CD14-positive monocyte (primary cell): Measurements from ENCODE around the gene TBC1D22A. TPM values are rescaled to one million over a fixed set of nuclear protein-coding genes. Genes with fewer than 3 reads are reported as not detected.

Experiments
- DNase-seq, 3 donors: peaks; one replicate each; pipeline ENCODE4 v3.0.0-alpha.2; 2011 to 2022
- H2AFZ ChIP-seq: 2 replicates; pipeline ENCODE4 v1.6.0; 2012; ENCODE audit warnings: mild to moderate bottlenecking, low read depth, low read length, inconsistent platforms; ENCODE audit not compliant: insufficient read depth, poor library complexity, severe bottlenecking
- H3K27ac ChIP-seq, 2 donors: 1 replicate in 1 of 2; 2 replicates in 1 of 2; pipeline ENCODE4 v1.5.1; 2012 to 2013; ENCODE audit warnings: low read length in 2 of 2, control low read depth in 1 of 2, inconsistent platforms in 1 of 2, low read depth in 1 of 2, mild to moderate bottlenecking in 1 of 2
- H3K27me3 ChIP-seq, 2 donors: one replicate each; pipeline versions ENCODE4 v1.6.0 to v1.6.1; 2011 to 2013; ENCODE audit warnings: low read length in 2 of 2; ENCODE audit not compliant: control insufficient read depth in 2 of 2, insufficient read depth in 2 of 2
- H3K36me3 ChIP-seq, 2 donors: replicated peaks in 1 of 2; 1 replicate in 1 of 2; 2 replicates in 1 of 2; pipeline versions ENCODE4 v1.5.1 to v1.6.1; 2012 to 2013; ENCODE audit warnings: low read length in 2 of 2, control low read depth in 1 of 2, inconsistent platforms in 1 of 2, mild to moderate bottlenecking in 1 of 2; ENCODE audit not compliant: insufficient read depth in 2 of 2, control insufficient read depth in 1 of 2
- H3K4me1 ChIP-seq, 2 donors: 1 replicate in 1 of 2; 2 replicates in 1 of 2; pipeline versions ENCODE4 v1.5.1 to v1.6.1; 2012 to 2013; ENCODE audit warnings: low read length in 2 of 2, control low read depth in 1 of 2, inconsistent platforms in 1 of 2, mild to moderate bottlenecking in 1 of 2, moderate library complexity in 1 of 2; ENCODE audit not compliant: insufficient read depth in 2 of 2, control insufficient read depth in 1 of 2
- H3K4me2 ChIP-seq: replicated peaks from 2 replicates; pipeline ENCODE3; 2012; ENCODE audit warnings: low read length, moderate library complexity, mild to moderate bottlenecking; ENCODE audit not compliant: poor library complexity, severe bottlenecking; ENCODE audit errors: extremely low read depth
- H3K4me3 ChIP-seq, 3 experiments: fragments of 200-600 bp in 1 of 3; sonication (generic) in 1 of 3; replicated peaks in 1 of 3; 1 replicate in 2 of 3; 2 replicates in 1 of 3; pipeline ENCODE4 v1.5.1; 2011 to 2013; ENCODE audit warnings: low read length in 3 of 3, mild to moderate bottlenecking in 3 of 3, control low read depth in 2 of 3, low read depth in 2 of 3, inconsistent platforms in 1 of 3, moderate library complexity in 1 of 3
- H3K79me2 ChIP-seq: 2 replicates; pipeline ENCODE4 v1.6.0; 2012; ENCODE audit warnings: mild to moderate bottlenecking, control low read depth, inconsistent platforms, low read length, moderate library complexity; ENCODE audit not compliant: insufficient read depth
- H3K9ac ChIP-seq: 2 replicates; pipeline ENCODE4 v1.6.0; 2017; ENCODE audit warnings: low read length, mild to moderate bottlenecking; ENCODE audit not compliant: insufficient read depth, poor library complexity, severe bottlenecking
- H3K9me3 ChIP-seq, 2 donors: replicated peaks in 1 of 2; 1 replicate in 1 of 2; 2 replicates in 1 of 2; pipeline versions ENCODE4 v1.5.1 to v1.6.1; 2012 to 2013; ENCODE audit warnings: low read length in 2 of 2, control low read depth in 1 of 2; ENCODE audit not compliant: control insufficient read depth in 1 of 2, insufficient read depth in 1 of 2
- H4K20me1 ChIP-seq: 2 replicates; pipeline ENCODE4 v1.6.0; 2012; ENCODE audit warnings: mild to moderate bottlenecking, low read length, control low read depth, moderate library complexity; ENCODE audit not compliant: insufficient read depth
- H3K27ac Mint-ChIP-seq, 7 donors: one replicate each; pipeline ENCODE4 v1.8.0; 2020; ENCODE audit warnings: mild to moderate bottlenecking in 7 of 7, mixed read lengths in 7 of 7, moderate library complexity in 6 of 7, inconsistent platforms in 2 of 7
- H3K27me3 Mint-ChIP-seq, 3 donors: one replicate each; pipeline ENCODE4 v1.8.0; 2021 to 2022; ENCODE audit warnings: low read depth in 3 of 3, mild to moderate bottlenecking in 3 of 3, mixed read lengths in 3 of 3, moderate library complexity in 3 of 3, inconsistent platforms in 1 of 3
- H3K36me3 Mint-ChIP-seq, 2 donors: one replicate each; pipeline ENCODE4 v1.8.0; 2020; ENCODE audit warnings: mixed read lengths in 2 of 2, inconsistent platforms in 1 of 2, mild to moderate bottlenecking in 1 of 2
- H3K4me1 Mint-ChIP-seq: one replicate; pipeline ENCODE4 v1.8.0; 2020; ENCODE audit warnings: mild to moderate bottlenecking, mixed read lengths
- H3K4me3 Mint-ChIP-seq, 2 donors: one replicate each; pipeline ENCODE4 v1.8.0; 2020; ENCODE audit warnings: mild to moderate bottlenecking in 2 of 2, mixed read lengths in 2 of 2, moderate library complexity in 1 of 2
- H3K9me3 Mint-ChIP-seq, 7 donors: one replicate each; pipeline ENCODE4 v1.8.0; 2020 to 2022; ENCODE audit warnings: mixed read lengths in 7 of 7, mild to moderate bottlenecking in 6 of 7, moderate library complexity in 6 of 7, inconsistent platforms in 2 of 7
- WGBS: methylation state at CpG from one replicate; pipeline ENCODE4 v1.1.5; 2013; ENCODE audit warnings: missing lambda C conversion rate; ENCODE audit not compliant: insufficient coverage; 5-methylcytosine and 5-hydroxymethylcytosine counted together
- intact Hi-C, 2 donors: fragments of 100-400 bp; cut with micrococcal nuclease; formaldehyde crosslinking; loops; one replicate each; pipeline versions ENCODE4 v1.15.0 to v1.15.1; 2023
- polyA plus RNA-seq, 3 donors: library from polyadenylated mRNA; depleted of rRNA in 1 of 3; unstranded in 2 of 3; stranded (reverse) in 1 of 3; fragments of 300-500 nt in 2 of 3; fragments of >200 nt in 1 of 3; fragmentation: Illumina TruSeq in 2 of 3; gene quantifications; 1 replicate in 2 of 3; 2 replicates in 1 of 3; pipeline ENCODE4 v1.2.3, GENCODE V29; 2012 to 2021
- TF ChIP-seq, protein P1 (sequence below): fragments of 200-600 bp; IDR thresholded peaks from one replicate; pipeline ENCODE4 v1.8.0; 2022; ENCODE audit warnings: antibody characterized with exemption, mild to moderate bottlenecking

The TBC1D22A gene
- polyA plus RNA-seq, 3 donors, result 25.9 to 36.2 (median 29.5) TPM

DNA sequence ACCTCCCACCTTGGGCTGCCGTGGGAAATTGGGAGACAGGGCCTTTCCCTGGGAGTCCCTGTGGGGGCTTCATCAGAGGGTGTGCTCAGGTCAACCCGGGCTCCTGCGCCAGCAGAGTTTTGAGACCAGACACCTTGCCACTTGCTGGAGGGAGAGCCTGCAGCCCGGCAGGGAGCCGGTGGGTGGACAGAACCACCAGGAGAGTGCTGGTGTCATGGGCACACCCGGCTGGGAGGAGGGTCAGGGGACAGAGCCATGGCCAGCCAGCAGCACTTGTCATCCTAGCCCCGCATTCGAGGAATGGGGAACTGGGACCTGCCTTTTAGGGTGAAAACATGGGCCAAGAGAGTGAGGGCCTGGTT, 209.3 kb downstream of the TBC1D22A start:
- intact Hi-C loops, result no loop called here
- Mint-ChIP-seq H3K4me1 (peaks cover 13% of the 10 kb centered on the region), H3K27me3 (peaks cover 0 to 2% (median 0%) of the 10 kb centered on the region in 3 donors), H3K27ac (peak overlapping the region in 3 of 7 donors; percentile 56 to 75 (median 61)), H3K4me3 (no peak overlapping the region), H3K9me3 (peaks cover 0 to 13% (median 6%) of the 10 kb centered on the region in 7 donors), H3K36me3 (peaks cover 34 to 48% of the 10 kb centered on the region in 2 donors)
- Histone ChIP-seq H3K4me2 (no peak overlapping the region), H3K4me3 (no peak overlapping the region), H3K27me3 (no peaks in the 10 kb centered on the region), H3K9me3 (peaks cover 3 to 7% of the 10 kb centered on the region in 2 donors), H3K36me3 (peaks cover 28 to 47% of the 10 kb centered on the region in 2 donors), H4K20me1 (peaks cover 77% of the 10 kb centered on the region), H2AFZ (no peak overlapping the region), H3K9ac (no peak overlapping the region), H3K79me2 (no peaks in the 10 kb centered on the region), H3K27ac (peak overlapping the region; percentile 7 to 48), H3K4me1 (peaks cover 0 to 4% of the 10 kb centered on the region in 2 donors)
- TF ChIP-seq, protein P1, sequence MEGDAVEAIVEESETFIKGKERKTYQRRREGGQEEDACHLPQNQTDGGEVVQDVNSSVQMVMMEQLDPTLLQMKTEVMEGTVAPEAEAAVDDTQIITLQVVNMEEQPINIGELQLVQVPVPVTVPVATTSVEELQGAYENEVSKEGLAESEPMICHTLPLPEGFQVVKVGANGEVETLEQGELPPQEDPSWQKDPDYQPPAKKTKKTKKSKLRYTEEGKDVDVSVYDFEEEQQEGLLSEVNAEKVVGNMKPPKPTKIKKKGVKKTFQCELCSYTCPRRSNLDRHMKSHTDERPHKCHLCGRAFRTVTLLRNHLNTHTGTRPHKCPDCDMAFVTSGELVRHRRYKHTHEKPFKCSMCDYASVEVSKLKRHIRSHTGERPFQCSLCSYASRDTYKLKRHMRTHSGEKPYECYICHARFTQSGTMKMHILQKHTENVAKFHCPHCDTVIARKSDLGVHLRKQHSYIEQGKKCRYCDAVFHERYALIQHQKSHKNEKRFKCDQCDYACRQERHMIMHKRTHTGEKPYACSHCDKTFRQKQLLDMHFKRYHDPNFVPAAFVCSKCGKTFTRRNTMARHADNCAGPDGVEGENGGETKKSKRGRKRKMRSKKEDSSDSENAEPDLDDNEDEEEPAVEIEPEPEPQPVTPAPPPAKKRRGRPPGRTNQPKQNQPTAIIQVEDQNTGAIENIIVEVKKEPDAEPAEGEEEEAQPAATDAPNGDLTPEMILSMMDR, result no peak
- DNase-seq, result no peak
- WGBS, result 94% methylated on average over 8 of the region's 8 CpGs

DNA sequence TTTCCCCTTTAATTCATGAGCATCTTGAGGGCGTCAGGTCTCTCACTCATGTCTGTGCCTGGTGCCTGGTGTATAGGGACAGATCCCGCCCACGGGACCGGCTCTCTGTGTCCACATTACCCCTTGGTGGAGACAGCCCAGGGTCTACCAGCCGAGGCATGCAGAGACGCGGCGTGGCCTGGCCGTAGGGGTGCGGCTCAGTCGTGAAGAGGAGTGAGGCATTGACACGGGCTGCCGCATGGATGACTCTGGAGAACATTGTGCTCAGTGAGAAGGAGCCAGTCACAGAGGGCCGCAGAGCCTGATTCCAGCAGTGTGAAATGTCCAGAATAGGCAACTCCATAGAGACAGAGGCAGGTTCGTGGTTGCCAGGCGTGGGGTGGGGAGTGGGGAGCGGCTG, 209.8 kb downstream of the TBC1D22A start:
- TF ChIP-seq, protein P1, result no peak
- peaks cover 2 to 16% (median 10%) of the 10 kb centered on the region in 7 donors for H3K9me3 Mint-ChIP-seq
- H4K20me1 ChIP-seq, result peaks cover 77% of the 10 kb centered on the region

More for the DNA sequence above, 209.8 kb downstream of the TBC1D22A start:
- Histone ChIP-seq H3K79me2 (no peaks in the 10 kb centered on the region), H3K4me3 (no peak overlapping the region), H2AFZ (no peak overlapping the region), H3K4me1 (peaks cover 0 to 4% of the 10 kb centered on the region in 2 donors), H3K27ac (no peak overlapping the region), H3K4me2 (no peak overlapping the region), H3K36me3 (peaks cover 29 to 52% of the 10 kb centered on the region in 2 donors), H3K9me3 (peaks cover 5 to 8% of the 10 kb centered on the region in 2 donors), H3K9ac (no peak overlapping the region), H3K27me3 (no peaks in the 10 kb centered on the region)
- Mint-ChIP-seq H3K27ac (peak overlapping the region in 2 of 7 donors; percentile 10 to 30), H3K4me1 (peaks cover 13% of the 10 kb centered on the region), H3K36me3 (peaks cover 39 to 52% of the 10 kb centered on the region in 2 donors), H3K27me3 (peaks cover 0 to 2% (median 0%) of the 10 kb centered on the region in 3 donors), H3K4me3 (no peak overlapping the region)
- 90% methylated on average over 17 of the region's 17 CpGs for whole genome bisulfite sequencing
- no peak for DNase-seq
- intact Hi-C loops, result no loop called here
